HL-60/S4 treated with retinoic acid at 250 ng/mL for 4 days and 3 days (cell line): Measurements from ENCODE around the gene C20orf141.
"Not testable (repeated sequence)": the region's sequence is repeated elsewhere in the genome, so short reads cannot be mapped to it uniquely, and the experiment has no call there.

Source experiments
- in situ Hi-C: fragments of 300-500 bp; cut with MboI; formaldehyde crosslinking; loops from 2 replicates; pipeline ENCODE4 v1.7.0; 2022; ENCODE audit warnings: low sequenced_read_pairs

The C20orf141 gene

DNA sequence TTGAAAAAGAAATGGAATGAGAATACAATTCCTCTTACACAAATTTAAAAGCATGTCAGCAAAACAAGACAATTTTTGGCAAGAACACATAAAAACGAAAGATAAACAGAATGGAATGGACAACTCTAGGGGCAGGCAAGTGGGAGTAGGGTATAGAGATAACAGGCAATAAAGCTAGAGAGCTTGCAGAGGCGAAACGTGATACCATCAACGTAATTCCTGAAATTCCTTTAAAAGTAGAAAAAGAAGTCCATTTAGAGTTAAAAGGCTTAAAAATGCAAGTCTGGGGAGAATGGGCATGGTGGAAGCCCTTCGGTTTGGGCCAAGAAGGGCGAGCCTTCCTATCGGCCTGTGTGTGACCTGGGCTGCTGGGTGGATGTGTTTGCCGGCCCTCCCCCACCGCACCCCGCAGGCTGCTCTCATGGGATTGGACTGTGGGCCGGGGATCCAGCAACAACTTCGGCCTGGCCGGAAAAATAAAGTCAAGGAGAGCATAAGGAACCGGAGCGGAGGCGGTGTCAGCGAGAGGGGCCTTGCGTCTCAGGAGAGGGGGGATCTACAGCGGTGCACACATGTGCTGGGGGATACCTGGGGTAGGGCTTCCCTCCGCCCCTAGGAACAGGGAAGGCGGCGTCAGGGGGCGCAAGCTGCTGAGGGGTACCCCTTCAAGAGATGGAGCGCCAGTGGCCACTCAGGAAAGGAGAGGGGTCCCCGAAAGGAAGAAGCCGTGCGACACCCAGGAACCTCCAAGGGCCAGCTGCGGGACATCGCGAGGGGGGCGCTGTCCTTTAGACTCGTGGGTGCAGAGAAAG lies 5.5 kb downstream of the C20orf141 start:
- in situ Hi-C loops = no loop called here

DNA sequence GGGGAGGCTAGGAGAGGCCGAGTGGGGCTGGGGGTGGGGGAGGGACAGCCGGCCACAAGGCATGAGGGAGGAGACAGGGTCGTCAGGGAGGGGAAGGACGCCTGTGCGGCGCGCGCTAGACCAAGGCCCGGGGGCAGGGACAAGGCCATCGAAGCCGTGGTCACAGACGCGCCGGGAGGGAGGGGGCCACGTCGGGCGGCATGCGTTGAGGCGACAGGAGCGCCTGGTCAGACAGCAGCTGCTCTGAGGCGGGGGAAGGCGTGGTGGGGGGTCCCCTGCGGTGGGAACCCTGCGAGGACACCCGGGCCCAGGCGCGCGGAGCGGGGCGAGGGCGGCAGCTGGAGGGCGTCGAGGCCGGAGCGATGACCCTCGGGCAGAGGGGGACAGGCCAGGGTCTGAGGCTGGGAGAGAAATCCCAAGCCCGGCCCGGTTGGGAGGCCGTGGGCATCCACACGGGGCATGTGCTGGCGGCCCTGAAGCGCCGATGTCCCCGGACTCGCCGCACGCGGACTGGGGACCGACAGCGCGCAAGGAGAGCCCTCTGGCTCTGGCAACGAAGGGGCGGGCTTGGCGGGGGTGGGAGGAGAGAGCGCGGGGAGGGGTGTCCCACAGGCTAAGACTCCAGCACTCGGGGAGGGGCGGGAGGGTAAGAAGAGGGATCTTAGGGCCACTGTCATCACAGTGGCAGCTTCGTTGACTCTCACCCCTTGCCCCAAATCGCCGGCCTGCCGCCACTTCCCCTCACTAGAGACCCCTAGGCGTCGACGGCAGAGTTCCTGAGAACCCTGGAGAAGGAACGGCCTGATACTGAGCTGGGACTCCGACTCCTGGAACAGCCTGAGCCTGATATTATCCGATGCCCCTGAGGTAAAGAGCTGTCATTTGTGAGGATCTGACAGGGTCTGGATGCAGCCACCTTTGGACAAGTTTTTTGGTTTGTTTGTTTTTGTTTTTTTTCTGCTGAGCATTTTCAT lies 6.4 kb downstream of the C20orf141 start:
- in situ Hi-C loops = no loop called here

DNA sequence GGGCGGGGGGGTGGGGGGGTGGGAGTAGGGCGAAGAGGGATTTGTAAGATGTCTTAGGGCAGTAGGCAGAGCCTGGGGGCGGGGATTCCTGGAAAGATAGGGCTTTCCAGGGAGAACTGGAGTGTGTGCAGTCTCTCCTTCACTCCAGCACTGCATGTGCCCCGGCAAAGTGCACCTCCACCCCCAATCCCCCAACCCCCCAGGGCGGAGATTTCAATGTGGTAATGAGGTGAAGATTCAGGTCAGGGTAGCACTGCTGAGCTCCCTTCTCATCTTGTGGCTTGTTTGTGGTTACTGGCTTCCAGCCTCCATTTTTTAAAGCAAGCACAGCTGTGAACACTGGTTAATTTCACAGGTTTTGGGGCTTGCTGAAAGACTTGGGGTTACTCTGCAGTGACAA lies 7.3 kb downstream of the C20orf141 start:
- in situ Hi-C loops = no loop called here

DNA sequence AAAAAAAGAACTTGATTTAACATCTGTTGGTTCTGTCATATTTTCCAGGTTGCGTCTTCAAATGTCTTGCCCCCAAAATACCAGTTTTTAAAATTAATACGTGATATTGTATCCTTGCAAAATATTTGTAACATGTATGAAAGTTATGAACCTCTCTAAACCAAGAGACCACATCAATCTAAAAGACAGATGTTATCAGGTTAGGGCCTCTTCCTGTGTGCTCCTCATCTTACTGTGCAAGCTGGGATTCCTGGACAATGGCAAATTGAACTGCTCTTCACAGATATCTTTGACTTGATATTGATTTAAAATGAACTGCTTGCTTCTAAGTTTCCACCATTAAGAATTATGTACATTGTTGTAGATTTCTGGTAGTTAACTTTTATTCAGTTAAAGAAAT lies 11.0 kb downstream of the C20orf141 start:
- in situ Hi-C loops = no loop called here

DNA sequence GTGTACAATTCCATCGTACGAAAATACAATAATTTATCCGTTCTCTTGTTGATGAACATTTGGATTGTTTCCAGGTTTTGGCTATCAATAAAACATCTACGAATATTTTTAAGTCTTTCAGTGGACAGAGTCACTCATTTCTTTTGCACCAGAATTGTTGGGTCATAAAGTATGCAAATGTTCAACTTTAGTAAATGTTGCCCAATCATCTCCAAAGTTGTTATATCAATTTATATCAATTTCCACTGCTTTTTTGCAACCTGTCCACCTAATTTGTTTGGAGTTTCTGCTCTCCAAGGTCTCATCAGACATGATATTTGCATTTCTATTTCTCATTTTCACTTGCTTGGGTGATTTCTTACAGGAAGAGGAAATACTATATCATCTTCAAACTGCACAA lies 11.9 kb downstream of the C20orf141 start:
- in situ Hi-C loops = no loop called here

DNA sequence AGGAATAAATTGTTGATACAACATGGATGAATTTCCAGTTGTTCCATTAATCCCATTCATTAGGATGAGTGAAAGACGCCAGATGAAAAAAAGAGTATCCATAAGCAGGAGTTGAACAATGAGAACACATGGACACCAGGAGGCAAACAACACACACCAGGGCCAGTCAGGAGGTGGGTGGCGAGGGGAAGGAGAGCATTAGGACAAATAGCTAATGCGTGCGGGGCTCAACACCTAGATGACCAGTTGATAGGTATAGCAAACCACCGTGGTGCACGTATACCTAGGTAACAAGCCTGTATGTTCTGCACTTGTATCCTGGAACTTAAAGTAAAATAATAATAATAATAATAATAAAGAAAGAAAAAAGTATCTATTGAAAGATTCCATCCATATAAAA lies 14.6 kb downstream of the C20orf141 start:
- in situ Hi-C loops = no loop called here

DNA sequence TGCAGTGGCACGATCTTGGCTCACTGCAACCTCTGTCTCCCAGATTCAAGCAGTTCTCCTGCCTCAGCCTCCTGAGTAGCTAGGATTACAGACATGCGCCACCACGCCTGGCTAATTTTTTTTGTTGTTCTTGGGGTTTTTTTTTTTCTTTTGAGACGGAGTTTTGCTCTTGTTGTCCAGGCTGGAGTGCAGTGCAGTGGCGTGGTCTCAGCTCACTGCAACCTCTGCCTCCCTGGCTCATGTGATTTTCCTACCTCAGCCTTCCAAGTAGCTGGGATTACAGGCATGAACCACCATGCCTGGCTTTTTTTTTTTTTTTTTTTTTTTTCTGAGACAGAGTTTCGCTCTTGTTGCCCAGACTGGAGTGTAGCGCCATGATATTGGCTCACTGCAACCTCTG lies 16.4 kb downstream of the C20orf141 start:
- in situ Hi-C loops = not testable (repeated sequence)

DNA sequence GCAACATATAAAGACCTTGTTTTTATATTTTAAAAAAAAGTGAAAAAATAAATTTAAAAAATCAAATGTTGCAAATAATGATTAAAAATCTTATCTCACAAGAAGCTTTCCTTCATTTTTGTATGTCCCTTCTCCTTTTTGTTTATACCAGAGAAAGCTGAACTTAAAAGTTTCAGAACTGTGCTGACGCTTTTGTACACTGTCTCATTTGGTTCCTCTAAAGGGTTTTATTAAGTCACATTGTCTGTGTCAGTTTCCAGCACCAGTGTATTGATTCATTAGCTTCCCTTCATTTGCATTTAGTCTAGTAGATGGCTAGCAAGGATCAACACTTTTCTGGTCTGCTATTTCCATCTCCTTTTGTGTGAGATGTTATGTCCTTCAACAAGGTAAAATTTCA lies 19.0 kb downstream of the C20orf141 start:
- in situ Hi-C loops = no loop called here

DNA sequence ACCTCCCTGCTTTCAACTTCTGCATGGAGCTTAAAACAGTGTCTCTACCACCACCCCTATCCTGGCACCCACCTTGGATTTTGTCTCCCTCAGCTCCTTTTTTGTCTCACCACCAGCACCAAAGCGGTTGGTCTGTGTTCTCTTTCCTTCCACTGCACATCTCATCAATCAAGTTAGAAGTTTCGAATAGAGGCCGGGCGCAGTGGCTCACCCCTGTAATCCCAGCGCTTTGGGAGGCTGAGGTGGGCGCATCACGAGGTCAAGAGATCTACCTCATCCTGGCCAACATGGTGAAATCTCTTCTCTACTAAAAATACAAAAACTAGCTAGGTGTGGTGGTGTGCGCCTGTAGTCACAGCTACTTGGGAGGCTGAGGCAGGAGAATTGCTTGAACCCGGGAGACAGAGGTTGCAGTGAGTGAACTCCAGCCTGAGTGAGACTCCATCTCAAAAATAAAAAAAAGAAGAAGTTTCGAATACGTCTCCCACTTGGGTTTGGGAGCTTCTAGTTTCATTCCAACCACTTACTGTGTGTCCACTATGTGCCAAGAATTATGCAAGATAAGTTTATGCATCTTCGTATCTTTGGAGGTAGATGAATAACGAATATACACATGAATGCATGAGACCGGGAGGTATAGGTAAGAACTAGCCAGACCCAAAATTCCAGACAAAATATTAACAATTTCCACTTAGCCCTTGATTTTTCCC lies 19.8 kb downstream of the C20orf141 start:
- in situ Hi-C loops = no loop called here

DNA sequence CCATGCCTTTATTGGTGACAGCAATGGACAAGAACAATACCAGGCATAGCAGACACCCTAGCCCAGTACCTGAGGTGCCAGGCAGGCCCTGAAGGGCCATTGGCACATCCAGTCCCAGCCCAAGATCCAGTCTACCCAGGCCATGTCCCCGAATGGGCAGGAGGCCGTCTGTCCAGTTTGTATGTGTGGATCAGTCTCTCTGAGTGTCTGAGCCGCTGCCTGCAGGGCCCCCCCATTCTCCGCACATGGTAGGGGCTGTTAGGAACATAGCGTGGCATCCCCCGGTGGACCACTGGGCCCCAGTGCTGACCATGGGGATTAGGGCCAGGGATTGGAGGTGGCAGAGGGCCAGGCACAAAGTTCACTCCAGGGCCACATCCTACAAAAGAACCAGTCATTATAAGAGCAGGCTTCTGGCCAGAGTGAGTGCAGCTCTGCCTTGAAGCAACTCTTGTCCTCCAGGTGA lies 20.6 kb downstream of the C20orf141 start:
- in situ Hi-C loops = no loop called here

DNA sequence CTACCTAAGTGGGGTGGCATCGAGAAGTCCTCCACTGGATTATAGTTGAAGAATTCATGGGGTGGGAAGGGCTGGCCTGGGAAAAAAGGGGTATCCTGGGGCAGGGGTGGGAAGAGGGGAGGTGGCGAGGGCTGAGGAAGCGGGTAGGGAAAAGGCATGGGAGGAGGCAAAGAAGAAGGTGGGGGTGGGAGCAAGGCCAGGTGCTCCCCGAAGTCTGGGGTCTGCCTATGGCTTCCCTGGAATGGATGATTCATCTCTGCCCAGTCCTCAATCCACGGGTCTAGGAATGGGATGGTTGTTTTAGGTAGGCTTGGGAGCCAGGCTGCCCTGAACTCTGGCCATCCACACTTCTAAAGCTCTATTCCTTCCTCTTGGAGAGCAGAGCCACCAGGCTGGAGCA lies 21.2 kb downstream of the C20orf141 start:
- in situ Hi-C loops = no loop called here

DNA sequence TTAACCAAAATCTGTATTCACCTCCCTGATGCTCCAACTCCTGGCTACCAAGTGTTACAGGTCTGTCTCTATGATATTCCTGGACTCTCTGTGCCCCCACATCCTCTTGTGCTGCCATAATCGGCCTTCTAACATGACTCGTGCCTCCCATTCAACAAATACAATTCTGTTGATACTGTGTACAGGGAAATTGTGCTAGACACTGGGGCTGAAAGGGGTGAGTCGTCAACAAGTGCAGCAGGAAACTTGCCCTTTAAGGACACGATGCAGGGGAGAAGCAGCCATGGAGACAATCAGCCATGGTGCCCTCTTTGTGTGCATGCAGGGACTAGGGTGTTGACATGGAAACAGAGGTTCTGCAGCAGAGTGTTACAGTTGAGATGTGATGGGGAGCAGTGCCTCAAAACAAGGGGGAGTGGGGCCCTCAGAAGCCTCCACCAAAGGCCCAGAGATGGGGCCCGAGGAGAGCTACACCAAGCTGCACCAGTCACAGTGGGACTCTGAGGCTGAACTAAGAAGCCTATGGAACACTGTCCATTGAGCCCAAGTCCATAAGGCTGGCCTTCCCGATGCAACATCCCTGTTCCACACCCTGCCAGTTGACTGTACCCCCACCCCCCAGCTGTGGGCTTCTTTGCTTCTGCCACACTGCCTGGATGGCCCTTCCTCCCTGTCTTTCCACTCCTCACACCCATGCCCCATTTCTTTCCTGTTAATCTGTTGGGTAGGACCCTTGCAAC lies 22.6 kb downstream of the C20orf141 start:
- in situ Hi-C loops = no loop called here

DNA sequence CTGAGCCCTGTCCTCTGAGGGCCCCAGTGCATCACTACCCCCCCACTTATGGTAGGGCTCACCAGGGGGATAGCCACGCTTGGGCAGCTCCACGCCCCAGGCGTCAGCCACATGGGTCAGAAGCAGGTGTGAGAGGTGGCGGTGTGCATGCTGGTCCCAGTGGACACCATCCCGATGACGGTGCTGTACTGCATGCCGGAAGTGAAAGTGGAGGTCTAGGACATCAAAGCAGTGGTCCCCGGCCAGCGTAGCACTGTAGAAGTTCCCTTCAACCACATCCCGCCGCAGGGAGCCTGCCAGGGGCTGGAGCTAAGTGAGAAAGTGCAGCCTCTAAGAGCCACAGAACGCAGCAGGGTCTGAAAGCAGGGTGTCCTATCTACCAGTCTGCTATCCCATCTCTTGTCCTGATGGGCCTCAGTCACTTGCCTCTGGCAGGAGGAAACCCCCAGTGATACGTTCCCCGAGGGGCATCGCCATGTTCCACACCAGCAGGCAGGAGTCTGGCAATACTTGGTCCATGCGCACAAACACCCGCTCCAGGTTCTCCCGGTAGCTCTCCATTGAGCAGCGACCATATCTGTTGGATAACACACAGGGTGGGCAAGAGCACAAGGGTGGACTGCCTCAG lies 23.5 kb downstream of the C20orf141 start:
- in situ Hi-C loops = no loop called here

DNA sequence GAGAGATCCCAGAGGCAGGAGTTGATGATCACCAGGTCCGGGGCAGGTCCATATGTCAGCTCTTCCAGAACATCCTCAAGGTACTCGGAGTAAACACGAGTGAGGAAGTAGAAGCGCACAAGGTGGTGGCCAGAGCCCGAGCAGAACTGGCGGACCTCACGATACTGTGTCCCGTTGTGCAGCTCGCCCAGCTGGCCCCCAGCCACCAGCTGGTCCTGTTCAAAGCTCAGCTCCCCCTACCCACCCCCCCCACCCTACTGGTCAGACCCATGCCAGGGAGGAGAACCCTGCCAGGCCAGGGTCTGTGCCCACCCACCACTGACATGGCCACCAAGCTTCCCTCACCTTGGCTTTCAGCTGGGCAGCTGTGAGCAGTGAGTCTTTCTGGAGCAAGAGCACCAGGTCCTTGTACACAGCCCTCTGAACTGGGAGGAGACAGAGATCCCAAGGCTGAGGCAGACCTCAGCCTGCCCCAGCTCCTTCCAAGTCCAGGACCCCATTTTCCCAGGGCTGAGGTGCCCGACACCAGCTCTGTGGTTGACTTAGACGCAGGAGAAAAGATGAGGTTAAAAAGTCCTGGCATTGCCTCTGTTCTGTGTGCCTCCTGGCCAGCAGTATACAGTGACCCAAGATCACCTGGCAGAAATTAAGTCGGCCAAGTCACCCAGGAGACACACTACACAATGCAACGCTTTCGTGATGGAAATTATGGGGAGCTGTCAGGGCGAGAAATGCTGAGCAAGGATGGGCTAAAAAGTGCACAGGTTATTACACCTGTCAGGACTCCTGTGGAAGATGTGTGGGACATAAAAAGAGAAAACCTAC lies 24.3 kb downstream of the C20orf141 start:
- in situ Hi-C loops = no loop called here

DNA sequence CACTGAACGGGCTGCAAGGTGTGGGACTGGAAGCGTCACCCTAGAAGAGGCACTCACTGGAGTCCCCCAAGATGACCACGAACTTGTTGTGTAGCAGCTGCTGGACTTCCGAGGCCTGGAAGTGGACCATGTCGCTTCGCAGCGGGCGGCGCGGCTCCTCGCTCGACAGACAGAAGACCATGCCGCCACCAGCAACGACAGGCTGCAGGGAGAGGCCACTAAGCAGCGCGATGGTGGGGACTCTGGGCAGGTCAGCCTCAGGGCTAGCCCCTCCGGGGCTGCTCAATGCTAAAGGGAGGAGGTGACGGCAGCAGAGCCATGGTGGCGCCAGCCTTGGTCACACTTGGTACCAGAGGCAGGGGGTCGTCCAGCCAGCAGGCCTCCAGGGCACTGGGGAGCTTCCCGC lies 24.9 kb downstream of the C20orf141 start:
- in situ Hi-C loops = no loop called here

DNA sequence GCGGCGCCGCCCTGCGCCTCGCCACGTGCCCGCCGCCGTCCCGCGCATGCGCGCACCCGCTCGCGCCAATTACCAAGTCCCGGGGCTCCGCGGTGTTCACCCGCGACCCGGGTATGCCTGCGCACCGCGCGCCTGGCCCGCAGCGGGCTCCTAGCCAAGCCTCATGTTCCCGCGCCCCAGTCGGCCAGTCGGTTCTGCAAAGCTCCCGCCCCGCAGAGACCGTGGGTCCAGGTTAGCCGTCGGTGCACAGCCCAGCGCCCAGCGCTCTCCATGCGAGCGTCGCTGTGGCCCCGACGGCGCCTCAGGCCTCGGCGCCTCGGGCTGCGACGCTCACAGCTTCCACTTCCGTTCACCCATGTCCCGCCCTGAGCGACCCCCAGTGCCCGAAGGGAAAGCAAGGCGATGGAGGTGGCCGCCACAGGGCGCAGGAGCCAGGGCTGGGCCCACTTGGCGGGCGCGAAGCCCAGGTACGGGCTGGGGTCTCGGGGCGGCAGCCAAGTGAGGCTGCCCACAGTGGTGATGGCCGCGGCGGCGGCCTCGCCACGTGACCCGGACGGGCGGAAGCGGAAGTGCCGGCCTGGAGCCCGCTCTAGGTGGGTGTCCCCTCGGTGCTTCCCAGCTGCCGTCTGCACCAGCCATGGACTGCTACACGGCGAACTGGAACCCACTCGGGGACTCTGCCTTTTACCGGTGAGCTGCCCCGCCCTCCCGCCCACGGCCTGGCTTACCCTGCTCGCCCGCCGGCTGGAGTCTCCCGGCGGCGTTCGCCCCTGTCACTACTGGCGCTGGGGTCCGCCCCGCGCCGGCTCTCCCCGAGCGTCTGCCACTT lies 25.6 kb downstream of the C20orf141 start, which contains the start of the genes PCED1A and VPS16:
Gene PCED1A (minus strand): TSS at position 518 of the 829 bp plus-strand sequence. CDS start 743 bp downstream, outside the sequence.
Gene VPS16 (plus strand): TSS at position 608 of the 829 bp plus-strand sequence. CDS start 30 bp downstream, at position 638.
- in situ Hi-C loops = no loop called here

DNA sequence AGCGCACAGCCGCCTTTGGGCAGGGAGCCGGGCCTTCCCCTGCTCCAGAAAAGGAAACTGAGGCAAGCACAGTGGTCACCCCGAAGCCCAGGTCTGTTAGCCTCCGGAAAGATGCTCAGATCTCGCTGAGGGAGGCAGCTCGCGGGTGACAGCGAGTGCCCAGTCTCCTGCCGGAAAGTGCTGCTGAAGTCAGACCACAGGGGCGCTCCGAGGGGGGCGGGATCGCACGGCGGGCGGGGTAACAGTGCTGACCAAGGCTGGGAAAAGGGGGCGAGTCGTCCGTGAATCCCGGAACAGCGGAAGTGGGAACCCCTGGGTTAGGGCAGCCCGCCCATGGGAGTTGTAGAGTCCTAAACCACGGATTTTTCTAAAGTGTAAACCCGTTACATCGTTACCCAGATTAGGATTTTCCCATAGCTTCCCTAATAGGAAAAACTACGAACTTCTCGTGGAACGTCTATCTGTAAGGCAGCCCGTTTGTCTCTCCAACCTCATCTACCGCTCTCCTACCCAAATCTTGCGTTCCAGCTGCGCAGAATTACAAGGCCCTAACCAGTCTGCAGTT lies 26.3 kb downstream of the C20orf141 start:
- in situ Hi-C loops = no loop called here

DNA sequence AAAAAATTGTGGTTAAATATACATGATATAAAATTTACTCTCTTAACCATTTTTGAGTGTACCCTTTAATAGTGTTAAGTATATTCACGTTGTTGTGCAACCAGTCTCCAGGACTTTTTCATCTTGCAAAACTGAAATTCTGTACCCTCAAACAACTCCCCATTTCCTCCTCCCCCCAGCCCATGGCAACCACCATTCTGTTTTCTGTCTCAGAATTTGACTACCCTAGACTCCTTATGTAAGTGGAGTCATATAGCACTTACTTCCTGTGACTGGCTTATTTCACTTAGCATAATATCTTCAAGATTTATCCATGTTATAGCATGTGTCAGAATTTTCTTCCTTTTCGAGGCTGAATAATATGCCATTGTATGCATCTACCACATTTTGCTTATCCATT lies 30.8 kb downstream of the C20orf141 start:
- in situ Hi-C loops = no loop called here
